SK-N-DZ (cell line): ENCODE measurements around the gene ADGRB2.

Experiments
- DNase-seq: peaks from one replicate; pipeline ENCODE4 v3.0.0-alpha.2; 2015; ENCODE audit warnings: low spot score

The ADGRB2 gene

GRCh38 chr1:31750858-31751510 is 13.2 kb downstream of the ADGRB2 start:
- DNase-seq, result no peak

GRCh38 chr1:31749785-31750735 is 14.1 kb downstream of the ADGRB2 start:
- no peak for DNase-seq

GRCh38 chr1:31748365-31748764 is 15.8 kb downstream of the ADGRB2 start:
- no peak for DNase-seq

- DNase-seq, result no peak
Measured at GRCh38 chr1:31747304-31747703, 16.8 kb downstream of the ADGRB2 start.

GRCh38 chr1:31746687-31747086 is 17.5 kb downstream of the ADGRB2 start:
- DNase-seq, result no peak

- DNase-seq, result no peak
Measured at GRCh38 chr1:31745946-31746670, 18.0 kb downstream of the ADGRB2 start.

- DNase-seq, result peak; percentile 43
Measured at GRCh38 chr1:31745096-31745945, 18.8 kb downstream of the ADGRB2 start.

GRCh38 chr1:31744165-31744888 is 19.8 kb downstream of the ADGRB2 start:
- DNase-seq, result no peak

- DNase-seq, result no peak
Measured at GRCh38 chr1:31742462-31743212, 21.5 kb downstream of the ADGRB2 start.

- no peak for DNase-seq
Measured at GRCh38 chr1:31739346-31739745, 24.8 kb downstream of the ADGRB2 start.

GRCh38 chr1:31736675-31737074 is 27.5 kb downstream of the ADGRB2 start:
- no peak for DNase-seq

- DNase-seq, result no peak
Measured at GRCh38 chr1:31735571-31735970, 28.6 kb downstream of the ADGRB2 start.

GRCh38 chr1:31734582-31735107 is 29.5 kb downstream of the ADGRB2 start:
- no peak for DNase-seq

GRCh38 chr1:31733389-31734219 is 30.5 kb downstream of the ADGRB2 start:
- no peak for DNase-seq

- no peak for DNase-seq
Measured at GRCh38 chr1:31732751-31733289, 31.3 kb downstream of the ADGRB2 start.

- no peak for DNase-seq
Measured at GRCh38 chr1:31732343-31732742, 31.8 kb downstream of the ADGRB2 start.

GRCh38 chr1:31731049-31731565 is 33.0 kb downstream of the ADGRB2 start:
- no peak for DNase-seq
